Sigmoid colon (tissue), 4 donors: ENCODE data around the gene CASKIN1.

Experiments used
- CTCF ChIP-seq, 4 experiments: fragments of 450-650 bp in 3 of 4; fragments of 200-600 bp in 1 of 4; IDR thresholded peaks; one replicate each; pipeline ENCODE4 v1.5.1; 2016 to 2019; ENCODE audit warnings: antibody characterized with exemption in 4 of 4, mild to moderate bottlenecking in 3 of 4, moderate library complexity in 2 of 4
- EP300 ChIP-seq, 4 donors: sonication (generic); formaldehyde crosslinking; IDR thresholded peaks; one replicate each; pipeline ENCODE4 v1.6.1; 2017; ENCODE audit warnings: antibody characterized with exemption in 4 of 4
- POLR2A ChIP-seq, 2 donors: fragments of 450-650 bp; IDR thresholded peaks; one replicate each; pipeline ENCODE4 v1.6.1; 2016; ENCODE audit warnings: antibody characterized with exemption in 2 of 2, mild to moderate bottlenecking in 2 of 2, moderate library complexity in 2 of 2

- TF ChIP-seq CTCF (IDR thresholded peaks at IDR 0.05), result no peak
- no peak for TF ChIP-seq EP300 (IDR thresholded peaks at IDR 0.05)
- TF ChIP-seq POLR2A (IDR thresholded peaks at IDR 0.05), result no peak
Observed at GRCh38 chr16:2142942-2143877, 53.2 kb downstream of the CASKIN1 start.
